ENCODE measurements around the gene ZCCHC4.

GRCh38 chr4:25402521-25402920 is 89.9 kb downstream of the ZCCHC4 start:
- no peak for TF ChIP-seq TAF1 (IDR thresholded peaks at IDR 0.05; ENCODE audit: borderline replicate concordance, insufficient read depth, low read length)
- TF ChIP-seq, protein P1, sequence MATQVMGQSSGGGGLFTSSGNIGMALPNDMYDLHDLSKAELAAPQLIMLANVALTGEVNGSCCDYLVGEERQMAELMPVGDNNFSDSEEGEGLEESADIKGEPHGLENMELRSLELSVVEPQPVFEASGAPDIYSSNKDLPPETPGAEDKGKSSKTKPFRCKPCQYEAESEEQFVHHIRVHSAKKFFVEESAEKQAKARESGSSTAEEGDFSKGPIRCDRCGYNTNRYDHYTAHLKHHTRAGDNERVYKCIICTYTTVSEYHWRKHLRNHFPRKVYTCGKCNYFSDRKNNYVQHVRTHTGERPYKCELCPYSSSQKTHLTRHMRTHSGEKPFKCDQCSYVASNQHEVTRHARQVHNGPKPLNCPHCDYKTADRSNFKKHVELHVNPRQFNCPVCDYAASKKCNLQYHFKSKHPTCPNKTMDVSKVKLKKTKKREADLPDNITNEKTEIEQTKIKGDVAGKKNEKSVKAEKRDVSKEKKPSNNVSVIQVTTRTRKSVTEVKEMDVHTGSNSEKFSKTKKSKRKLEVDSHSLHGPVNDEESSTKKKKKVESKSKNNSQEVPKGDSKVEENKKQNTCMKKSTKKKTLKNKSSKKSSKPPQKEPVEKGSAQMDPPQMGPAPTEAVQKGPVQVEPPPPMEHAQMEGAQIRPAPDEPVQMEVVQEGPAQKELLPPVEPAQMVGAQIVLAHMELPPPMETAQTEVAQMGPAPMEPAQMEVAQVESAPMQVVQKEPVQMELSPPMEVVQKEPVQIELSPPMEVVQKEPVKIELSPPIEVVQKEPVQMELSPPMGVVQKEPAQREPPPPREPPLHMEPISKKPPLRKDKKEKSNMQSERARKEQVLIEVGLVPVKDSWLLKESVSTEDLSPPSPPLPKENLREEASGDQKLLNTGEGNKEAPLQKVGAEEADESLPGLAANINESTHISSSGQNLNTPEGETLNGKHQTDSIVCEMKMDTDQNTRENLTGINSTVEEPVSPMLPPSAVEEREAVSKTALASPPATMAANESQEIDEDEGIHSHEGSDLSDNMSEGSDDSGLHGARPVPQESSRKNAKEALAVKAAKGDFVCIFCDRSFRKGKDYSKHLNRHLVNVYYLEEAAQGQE (IDR thresholded peaks at IDR 0.05; ENCODE audit: insufficient read depth in 1 of 2, low read depth in 2 of 2, low read length in 2 of 2), result no peak
- TF ChIP-seq POLR2AphosphoS5 (IDR thresholded peaks at IDR 0.05; ENCODE audit: low read depth, low read length), result no peak
